Suprapubic skin (tissue), 4 donors: ENCODE measurements around the gene UNKL. TPM values are rescaled to one million over a fixed set of nuclear protein-coding genes. Genes with fewer than 3 reads are reported as not detected.

Experiments used
- DNase-seq, 2 donors: peaks; one replicate each; pipeline ENCODE4 v3.0.0-alpha.2; 2019; ENCODE audit warnings: low spot score in 2 of 2
- H3K27ac ChIP-seq: fragments of 200-600 bp; sonication (generic); one replicate; pipeline ENCODE4 v1.5.1; 2019
- H3K27me3 ChIP-seq: fragments of 200-600 bp; sonication (generic); one replicate; pipeline ENCODE4 v1.5.1; 2019
- H3K36me3 ChIP-seq: fragments of 200-600 bp; sonication (generic); one replicate; pipeline ENCODE4 v1.5.1; 2019
- H3K4me1 ChIP-seq: fragments of 200-600 bp; sonication (generic); one replicate; pipeline ENCODE4 v1.5.1; 2019
- H3K4me3 ChIP-seq: fragments of 200-600 bp; sonication (generic); one replicate; pipeline ENCODE4 v1.5.1; 2019; ENCODE audit warnings: mild to moderate bottlenecking
- H3K9me3 ChIP-seq: fragments of 200-600 bp; sonication (generic); one replicate; pipeline ENCODE4 v1.5.1; 2019
- CTCF ChIP-seq, 2 donors: fragments of 200-600 bp in 1 of 2; fragments of 450-650 bp in 1 of 2; sonication (generic) in 1 of 2; IDR thresholded peaks; one replicate each; pipeline ENCODE4 v1.5.1; 2016 to 2019; ENCODE audit warnings: antibody characterized with exemption in 2 of 2, mild to moderate bottlenecking in 1 of 2, moderate library complexity in 1 of 2
- EP300 ChIP-seq: sonication (generic); formaldehyde crosslinking; IDR thresholded peaks from one replicate; pipeline ENCODE4 v1.6.1; 2017; ENCODE audit warnings: antibody characterized with exemption
- POLR2A ChIP-seq, 2 donors: fragments of 450-650 bp; IDR thresholded peaks; one replicate each; pipeline ENCODE4 v1.6.1; 2017; ENCODE audit warnings: antibody characterized with exemption in 2 of 2, mild to moderate bottlenecking in 2 of 2, moderate library complexity in 2 of 2
- POLR2AphosphoS5 ChIP-seq, 3 donors: sonication (generic); formaldehyde crosslinking; IDR thresholded peaks; one replicate each; pipeline ENCODE4 v1.6.1; 2017; ENCODE audit warnings: antibody characterized with exemption in 3 of 3
- WGBS: methylation state at CpG from one replicate; pipeline ENCODE4 v1.1.5; 2018; 5-methylcytosine and 5-hydroxymethylcytosine counted together
- total RNA-seq, 4 donors: library from RNA; depleted of rRNA; stranded (reverse); fragments of >200 nt; gene quantifications; one replicate each; pipeline ENCODE4 v1.1.0, GENCODE V29; 2016

UNKL gene
- total RNA-seq, 4 donors from 2014 or later = 13.0 to 81.0 (median 33.4) TPM

GRCh38 chr16:1349351-1349750, 65.2 kb downstream of the UNKL start:
- Histone ChIP-seq H3K4me3 (no peak overlapping the region), H3K27me3 (no peaks in the 10 kb centered on the region), H3K4me1 (peaks cover 47% of the 10 kb centered on the region), H3K9me3 (no peaks in the 10 kb centered on the region), H3K36me3 (peaks cover 26% of the 10 kb centered on the region), H3K27ac (no peak overlapping the region)
- no peak for TF ChIP-seq POLR2AphosphoS5 (IDR thresholded peaks at IDR 0.05)
- TF ChIP-seq POLR2A (IDR thresholded peaks at IDR 0.05) = no peak
- no peak for TF ChIP-seq EP300
- no peak for TF ChIP-seq CTCF (IDR thresholded peaks at IDR 0.05)
- DNase-seq = no peak
- 89% methylated on average over 14 of the region's 16 CpGs for WGBS

- TF ChIP-seq CTCF (IDR thresholded peaks at IDR 0.05) = no peak
- TF ChIP-seq EP300 = no peak
- TF ChIP-seq POLR2AphosphoS5 (IDR thresholded peaks at IDR 0.05) = no peak
- no peak for TF ChIP-seq POLR2A (IDR thresholded peaks at IDR 0.05)
- Histone ChIP-seq H3K27me3 (no peaks in the 10 kb centered on the region), H3K9me3 (no peaks in the 10 kb centered on the region), H3K27ac (no peak overlapping the region), H3K4me3 (no peak overlapping the region), H3K4me1 (peaks cover 50% of the 10 kb centered on the region), H3K36me3 (peaks cover 26% of the 10 kb centered on the region)
- WGBS = 80% methylated on average over 2 of the region's 14 CpGs
- no peak for DNase-seq
Measured at GRCh38 chr16:1348926-1349325, 65.6 kb downstream of the UNKL start.

- no peak for DNase-seq
- Histone ChIP-seq H3K27ac (no peak overlapping the region), H3K4me1 (peaks cover 54% of the 10 kb centered on the region), H3K9me3 (no peaks in the 10 kb centered on the region), H3K27me3 (no peaks in the 10 kb centered on the region), H3K36me3 (peaks cover 26% of the 10 kb centered on the region), H3K4me3 (no peak overlapping the region)
- TF ChIP-seq POLR2AphosphoS5 (IDR thresholded peaks at IDR 0.05) = no peak
- no CpG with 5 or more reads among the region's 15 CpGs for WGBS
Measured at GRCh38 chr16:1348441-1348840, 66.1 kb downstream of the UNKL start.

- Histone ChIP-seq H3K36me3 (peaks cover 26% of the 10 kb centered on the region), H3K27me3 (no peaks in the 10 kb centered on the region), H3K4me3 (peak overlapping the region; percentile 19), H3K9me3 (no peaks in the 10 kb centered on the region), H3K4me1 (peaks cover 54% of the 10 kb centered on the region), H3K27ac (no peak overlapping the region)
- WGBS = 84% methylated on average over 8 of the region's 29 CpGs
- no peak for DNase-seq
- TF ChIP-seq CTCF (IDR thresholded peaks at IDR 0.05) (no peak), EP300 (no peak), POLR2A (IDR thresholded peaks at IDR 0.05) (no peak), POLR2AphosphoS5 (IDR thresholded peaks at IDR 0.05) (no peak)
Measured at GRCh38 chr16:1347962-1348361, 66.5 kb downstream of the UNKL start.

- no peak overlapping the region for H3K27ac ChIP-seq
- no peak for DNase-seq
- H3K4me1 ChIP-seq = peaks cover 54% of the 10 kb centered on the region
- 42% methylated on average over 12 of the region's 31 CpGs for WGBS
- peaks cover 1% of the 10 kb centered on the region for H3K27me3 ChIP-seq
- H3K4me3 ChIP-seq = peak overlapping the region; percentile 19
- H3K36me3 ChIP-seq = peaks cover 26% of the 10 kb centered on the region
- no peaks in the 10 kb centered on the region for H3K9me3 ChIP-seq
- TF ChIP-seq POLR2A (IDR thresholded peaks at IDR 0.05) = no peak
- no peak for TF ChIP-seq POLR2AphosphoS5 (IDR thresholded peaks at IDR 0.05)
- no peak for TF ChIP-seq CTCF (IDR thresholded peaks at IDR 0.05)
- no peak for TF ChIP-seq EP300
Measured at GRCh38 chr16:1347286-1347855, 67.1 kb downstream of the UNKL start.
